ENCODE results near the gene COQ8A.

DNA sequence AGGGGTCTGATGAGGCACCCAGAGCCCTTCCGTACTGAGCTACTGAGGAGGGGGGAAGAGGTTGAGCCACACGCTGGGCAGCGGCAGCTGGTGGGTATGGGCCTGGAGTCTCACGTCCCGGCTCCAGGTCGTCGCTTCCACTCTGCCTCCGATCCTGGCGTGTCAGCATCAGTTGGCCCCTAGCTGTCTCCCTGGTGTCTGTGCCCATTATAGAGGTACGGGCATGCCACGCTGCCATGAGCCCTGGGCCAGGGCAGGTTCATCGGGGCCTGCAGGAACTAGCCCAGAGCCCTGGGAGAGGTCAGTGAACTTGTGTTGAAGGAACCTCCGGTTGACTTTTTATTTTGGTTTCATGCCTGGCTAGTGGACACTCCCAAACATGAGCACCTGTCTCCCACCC lies 18.2 kb downstream of the COQ8A start:
- TF ChIP-seq EZH2 (IDR thresholded peaks at IDR 0.05; ENCODE audit: low read length, missing control alignments), result no peak
- TF ChIP-seq, protein P1, sequence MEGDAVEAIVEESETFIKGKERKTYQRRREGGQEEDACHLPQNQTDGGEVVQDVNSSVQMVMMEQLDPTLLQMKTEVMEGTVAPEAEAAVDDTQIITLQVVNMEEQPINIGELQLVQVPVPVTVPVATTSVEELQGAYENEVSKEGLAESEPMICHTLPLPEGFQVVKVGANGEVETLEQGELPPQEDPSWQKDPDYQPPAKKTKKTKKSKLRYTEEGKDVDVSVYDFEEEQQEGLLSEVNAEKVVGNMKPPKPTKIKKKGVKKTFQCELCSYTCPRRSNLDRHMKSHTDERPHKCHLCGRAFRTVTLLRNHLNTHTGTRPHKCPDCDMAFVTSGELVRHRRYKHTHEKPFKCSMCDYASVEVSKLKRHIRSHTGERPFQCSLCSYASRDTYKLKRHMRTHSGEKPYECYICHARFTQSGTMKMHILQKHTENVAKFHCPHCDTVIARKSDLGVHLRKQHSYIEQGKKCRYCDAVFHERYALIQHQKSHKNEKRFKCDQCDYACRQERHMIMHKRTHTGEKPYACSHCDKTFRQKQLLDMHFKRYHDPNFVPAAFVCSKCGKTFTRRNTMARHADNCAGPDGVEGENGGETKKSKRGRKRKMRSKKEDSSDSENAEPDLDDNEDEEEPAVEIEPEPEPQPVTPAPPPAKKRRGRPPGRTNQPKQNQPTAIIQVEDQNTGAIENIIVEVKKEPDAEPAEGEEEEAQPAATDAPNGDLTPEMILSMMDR (conservative IDR thresholded peaks at IDR 0.05 in 1 of 2, IDR thresholded peaks at IDR 0.05 in 1 of 2; ENCODE audit: low read depth in 1 of 2, low read length in 2 of 2), result no peak

All from fibroblast of lung (primary cell).